HG03571 (cell line): ENCODE data around the gene OGDH.
A peak's percentile ranks its signal among the peaks of the same experiment; 100 is the strongest.

Experiments
- ATAC-seq: cut with Tn5 transposase; IDR thresholded peaks from one replicate; pipeline ENCODE4 v1.9.1; 2021; ENCODE audit not compliant: unreplicated experiment

The OGDH gene

DNA sequence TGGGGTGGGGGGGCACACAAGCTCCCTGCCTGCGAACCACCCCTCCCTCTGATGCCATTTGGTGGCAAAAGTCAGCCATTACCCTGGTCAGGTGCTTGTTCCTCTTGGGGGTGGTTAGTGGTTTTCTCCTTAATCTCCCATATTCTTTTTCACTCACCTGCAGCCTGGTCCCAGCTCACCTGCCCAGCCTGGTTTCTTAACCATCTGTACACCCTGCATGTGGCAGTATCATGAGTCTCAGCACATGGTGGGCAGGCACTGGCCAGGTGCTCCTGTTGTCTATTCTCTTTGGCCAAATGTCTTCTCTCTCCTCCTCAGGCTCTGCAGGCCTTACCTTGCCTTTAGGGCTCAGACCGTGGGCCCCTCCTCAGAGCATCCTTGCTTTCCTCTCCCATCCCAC is 30.5 kb downstream of the OGDH start:
- ATAC-seq = no peak

DNA sequence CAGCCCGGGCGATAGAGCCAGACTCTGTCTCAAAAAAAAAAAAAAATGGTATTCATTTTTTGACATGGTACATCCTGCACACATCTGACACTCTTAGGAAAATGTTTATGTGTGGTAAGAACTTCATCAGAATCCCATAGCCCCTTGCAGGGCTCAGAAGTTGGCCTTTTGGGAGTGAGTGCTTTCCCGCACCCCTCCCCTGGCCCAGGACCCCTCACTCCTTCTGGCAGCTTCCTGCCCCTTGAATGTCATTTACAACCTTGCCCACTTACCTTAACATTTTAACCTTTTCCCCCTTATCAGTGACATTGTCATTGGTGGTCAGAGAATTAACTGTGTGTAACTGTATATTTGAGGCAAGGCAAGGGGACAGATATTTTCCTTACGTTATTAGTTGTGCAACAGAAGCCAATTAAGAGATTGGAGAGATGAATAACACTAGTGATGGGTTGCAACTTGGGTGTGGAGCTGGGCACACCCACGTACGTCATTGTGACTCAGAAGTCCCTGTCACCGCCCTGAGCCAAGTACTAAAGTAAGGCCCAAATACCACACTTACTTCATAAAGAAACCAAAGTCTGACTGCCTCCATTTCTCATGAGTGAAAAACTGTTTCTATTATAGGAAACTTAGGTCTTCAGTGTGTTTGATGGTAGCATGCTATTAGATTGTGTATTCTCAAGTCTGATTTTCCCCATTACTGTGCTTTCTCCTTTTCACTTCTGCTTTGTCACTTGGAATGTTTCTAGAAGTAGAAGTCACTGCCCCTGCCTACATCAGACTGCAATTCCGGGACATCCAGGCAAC is 31.6 kb downstream of the OGDH start:
- peak; percentile 40 for ATAC-seq

DNA sequence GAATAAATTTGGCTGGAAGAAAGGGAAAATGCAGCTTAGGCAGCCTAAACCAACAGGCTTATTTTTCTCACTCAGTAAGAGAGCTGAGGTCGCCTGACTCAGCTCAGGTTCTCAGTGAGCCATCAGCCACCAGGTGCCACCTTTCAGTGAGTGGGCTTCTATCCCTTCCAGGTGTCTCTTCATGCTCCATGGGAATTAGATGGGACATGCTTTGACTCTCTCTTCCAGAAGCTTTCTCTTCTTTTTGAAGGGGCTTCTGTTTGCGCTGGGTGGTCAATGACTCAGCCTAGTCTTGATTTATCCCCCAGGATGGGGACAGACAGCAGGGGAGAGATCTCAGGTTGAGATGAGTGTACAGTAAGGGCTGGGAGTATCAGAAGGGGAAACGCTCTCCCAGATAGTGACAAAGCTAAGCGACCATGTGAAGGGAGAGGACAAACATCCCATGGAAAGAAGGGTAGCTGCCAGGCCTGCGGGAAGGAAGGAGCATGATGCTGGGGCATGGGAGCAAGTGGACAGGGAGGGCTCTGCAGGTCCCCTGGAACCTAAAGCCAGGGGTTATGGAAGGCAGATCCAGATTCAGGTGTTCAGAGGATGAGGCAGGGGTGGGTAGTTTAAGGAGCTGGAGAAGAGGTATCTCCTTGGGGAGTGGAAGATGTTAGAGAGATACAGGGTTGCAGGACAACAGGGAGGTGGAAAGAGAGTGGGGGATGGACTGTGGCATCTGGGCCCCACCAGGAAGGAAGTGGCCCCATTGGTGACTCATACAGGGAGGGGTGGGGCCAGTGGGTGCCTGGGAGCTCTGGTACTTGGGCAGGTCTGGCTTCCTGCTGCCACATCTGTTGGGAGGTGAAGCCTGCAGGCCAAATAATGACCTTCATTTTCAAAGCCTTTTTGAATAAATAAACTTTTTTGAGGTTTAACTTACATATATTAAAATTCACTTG is 32.5 kb downstream of the OGDH start:
- ATAC-seq = peak; percentile 82

DNA sequence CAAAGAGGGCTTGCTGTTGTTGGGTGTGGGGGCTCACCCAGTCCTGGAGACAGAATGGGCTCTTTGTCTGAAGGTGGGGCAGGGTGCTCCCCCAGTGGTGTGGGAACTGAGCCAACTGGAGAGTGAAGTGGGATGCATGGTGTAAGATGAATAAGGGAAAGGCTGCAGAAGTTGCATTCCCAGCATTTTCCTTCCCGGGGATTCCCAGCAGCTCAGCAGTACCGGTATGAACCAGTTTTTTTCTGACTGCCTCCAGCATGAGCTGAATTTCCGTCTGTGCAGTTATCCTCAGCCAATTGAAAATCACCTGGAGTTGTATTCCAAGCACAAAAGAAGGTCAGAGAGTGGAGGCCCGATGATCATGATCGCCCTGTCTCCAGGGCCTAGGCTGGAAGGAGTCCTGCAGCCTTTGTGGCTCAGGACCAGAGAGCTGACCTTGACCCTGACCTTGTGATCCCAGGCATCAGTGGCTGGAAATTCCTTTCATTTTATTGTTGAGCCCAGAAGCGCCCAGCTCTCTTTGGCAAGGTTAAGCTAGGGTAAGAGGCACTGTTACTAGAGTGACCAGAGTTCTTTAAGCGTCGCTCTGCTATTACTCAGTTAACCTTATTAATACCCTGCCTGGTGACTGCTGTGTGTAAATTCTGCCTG is 33.4 kb downstream of the OGDH start:
- no peak for ATAC-seq

DNA sequence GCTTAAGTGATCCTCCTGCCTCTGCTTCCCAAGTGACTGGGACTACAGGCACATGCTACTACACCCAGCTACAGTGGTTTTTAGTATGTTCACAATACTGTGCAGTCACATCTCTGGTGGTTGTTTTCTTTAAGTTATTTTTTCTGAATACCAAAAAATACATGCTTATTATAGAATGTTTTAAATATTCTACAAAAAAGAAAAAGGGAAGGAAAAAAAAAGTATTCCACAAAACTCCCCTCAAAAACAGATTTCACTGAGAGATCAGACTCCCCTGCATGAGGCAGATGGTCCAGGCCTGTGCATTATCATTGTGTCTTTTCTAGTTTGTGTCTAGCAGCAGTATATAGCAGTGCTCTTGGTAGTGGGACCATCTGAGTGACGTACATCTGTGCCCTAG is 36.8 kb downstream of the OGDH start:
- ATAC-seq = no peak

DNA sequence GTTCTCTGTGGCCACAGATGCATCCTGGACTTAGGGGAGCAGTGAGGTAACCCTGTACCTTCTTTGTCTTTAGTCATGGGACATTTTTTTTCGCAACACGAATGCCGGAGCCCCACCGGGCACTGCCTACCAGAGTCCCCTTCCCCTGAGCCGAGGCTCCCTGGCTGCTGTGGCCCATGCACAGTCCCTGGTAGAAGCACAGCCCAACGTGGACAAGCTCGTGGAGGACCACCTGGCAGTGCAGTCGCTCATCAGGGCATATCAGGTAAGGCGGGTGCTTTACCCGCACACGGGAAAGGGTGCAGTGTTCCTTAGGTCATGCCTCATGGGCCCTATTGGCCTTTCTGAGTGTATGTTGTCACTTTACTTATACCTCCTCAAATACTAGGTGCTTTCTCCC is 38.8 kb downstream of the OGDH start:
- no peak for ATAC-seq

DNA sequence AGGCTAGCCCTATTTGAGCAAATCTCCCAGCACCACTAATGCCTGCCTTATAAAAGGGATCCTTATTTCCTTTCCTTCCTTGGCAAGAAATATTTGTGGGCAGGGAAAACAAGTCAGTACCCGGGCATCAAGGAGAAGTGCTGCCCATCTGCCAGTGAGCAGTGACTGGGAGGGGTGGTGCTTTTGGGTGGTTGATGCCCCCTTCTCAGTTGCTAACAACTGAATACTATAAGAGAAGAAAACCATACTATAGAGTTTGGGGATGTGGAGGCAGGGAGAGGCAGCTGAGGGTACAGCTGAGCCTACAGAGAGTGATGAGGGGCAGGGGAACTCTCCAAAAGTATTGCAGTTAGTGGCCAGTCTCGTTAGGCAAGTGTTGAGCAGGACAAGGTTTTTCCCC is 39.3 kb downstream of the OGDH start:
- no peak for ATAC-seq

DNA sequence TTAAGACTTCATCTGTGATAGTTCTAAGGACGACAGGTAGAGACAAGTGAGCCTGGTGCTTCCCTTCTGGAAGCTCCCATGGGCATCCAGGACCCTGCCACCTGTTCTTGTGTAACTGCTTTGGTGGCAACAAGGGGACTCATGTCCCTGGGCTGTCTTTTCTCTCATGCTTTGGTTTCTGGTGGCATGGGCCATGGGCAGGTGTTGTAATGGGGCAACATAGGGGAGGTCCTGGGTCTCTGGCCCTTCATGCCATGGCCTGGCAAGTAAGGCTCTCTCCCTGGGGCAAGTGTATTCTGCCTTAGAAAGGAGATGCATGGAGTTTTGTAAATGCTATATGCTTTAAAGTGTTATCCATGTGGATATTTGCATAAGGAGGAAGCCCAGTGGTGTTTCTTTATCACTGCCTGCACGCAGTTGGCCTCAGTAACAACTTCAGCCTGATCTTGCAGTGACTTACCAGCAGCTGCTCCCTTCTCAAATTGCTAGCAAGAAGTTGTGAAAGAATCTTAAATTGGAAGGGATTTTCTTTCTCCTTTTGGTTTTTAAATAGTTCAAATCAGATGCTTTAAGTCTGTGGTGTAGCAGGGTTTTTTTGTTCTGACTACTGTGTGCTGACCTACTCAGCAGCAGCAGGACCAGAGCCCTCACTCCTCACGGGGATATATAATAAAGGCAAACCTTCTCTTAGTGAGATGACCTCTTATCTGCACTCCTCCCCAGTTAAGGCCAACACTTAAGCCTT is 39.9 kb downstream of the OGDH start:
- ATAC-seq = no peak

DNA sequence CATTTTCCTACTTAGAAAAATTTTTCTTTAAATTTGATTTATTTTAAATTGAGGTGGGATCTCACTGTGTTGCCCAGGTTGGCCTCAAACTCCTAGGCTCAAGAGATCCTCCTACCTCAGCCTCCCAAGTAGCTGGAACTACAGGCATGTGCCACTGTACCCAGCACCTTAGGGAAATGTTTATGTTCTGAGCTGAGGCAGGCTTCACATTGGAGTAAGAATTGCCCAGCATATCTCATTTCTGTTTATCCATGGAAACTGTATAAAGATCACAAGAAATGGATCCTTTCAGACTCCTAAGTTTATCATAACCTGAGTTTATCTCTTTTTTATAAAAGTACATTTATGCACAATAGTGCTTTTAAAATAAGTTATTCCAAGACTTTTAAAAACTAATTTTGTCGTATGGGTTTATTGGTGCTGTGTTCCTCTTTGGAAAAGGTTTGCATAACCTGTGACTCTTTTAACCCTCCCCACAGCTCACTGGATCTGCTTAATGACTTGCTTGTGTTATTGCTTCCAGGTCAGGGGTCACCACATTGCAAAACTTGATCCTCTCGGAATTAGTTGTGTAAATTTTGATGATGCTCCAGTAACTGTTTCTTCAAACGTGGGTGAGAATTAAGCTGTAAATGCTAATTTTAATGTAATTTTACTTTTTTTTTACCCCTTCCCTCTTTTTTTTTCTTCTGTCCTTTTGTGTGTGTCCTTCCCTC is 40.7 kb downstream of the OGDH start:
- no peak for ATAC-seq

DNA sequence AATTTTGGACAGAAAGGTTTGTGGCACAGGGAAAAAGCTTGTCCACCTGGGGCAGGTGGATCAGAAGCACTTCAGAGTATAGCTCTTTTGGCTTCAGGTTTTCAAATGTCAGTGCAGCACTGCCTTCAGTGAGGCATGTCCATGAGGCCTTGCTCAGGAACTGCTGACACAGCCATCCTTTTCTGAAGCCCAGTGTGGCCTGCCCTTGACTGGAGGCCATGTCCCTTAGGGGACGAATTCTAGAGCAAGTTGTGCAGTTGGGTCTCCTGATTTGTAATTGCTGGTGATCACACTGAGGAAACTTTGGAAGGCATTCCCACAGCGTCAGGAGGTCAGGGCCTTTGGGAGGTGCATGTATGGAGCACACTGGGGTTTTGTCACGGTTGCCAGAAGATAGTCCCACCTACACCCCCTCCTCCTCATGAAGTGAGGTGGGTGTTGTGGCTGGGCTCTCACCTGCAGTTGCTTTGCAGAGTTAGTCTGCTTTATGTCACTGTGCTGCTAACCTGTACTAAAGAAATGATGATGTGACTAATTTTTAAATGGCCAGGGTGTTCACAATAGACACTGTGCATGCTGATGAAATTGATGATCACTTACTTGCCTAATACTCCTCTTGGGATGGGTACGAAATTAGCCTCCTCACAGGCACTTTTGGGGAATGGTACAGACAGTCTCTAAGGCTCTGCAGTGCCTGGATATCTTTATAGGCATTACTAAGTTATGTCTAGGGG is 41.7 kb downstream of the OGDH start:
- no peak for ATAC-seq

DNA sequence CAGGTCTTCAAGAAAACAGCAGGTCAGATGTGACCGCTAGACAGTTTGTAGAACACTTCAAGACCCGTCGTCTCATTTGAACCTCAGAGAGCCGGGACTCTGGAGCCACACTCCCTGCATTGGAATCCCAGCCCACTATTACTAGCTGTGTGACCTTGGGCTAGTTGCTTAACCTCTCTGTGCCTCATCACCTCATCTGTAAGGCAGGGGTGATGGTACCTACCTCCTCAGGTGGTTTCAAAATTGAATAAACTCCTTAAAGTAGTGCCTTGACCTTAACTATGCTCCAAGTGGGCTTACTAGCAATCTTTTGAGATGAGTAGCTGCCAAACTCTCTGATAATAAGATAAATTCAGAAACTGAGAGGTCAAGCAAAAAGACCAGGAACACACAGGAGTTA is 43.8 kb downstream of the OGDH start:
- ATAC-seq = no peak

DNA sequence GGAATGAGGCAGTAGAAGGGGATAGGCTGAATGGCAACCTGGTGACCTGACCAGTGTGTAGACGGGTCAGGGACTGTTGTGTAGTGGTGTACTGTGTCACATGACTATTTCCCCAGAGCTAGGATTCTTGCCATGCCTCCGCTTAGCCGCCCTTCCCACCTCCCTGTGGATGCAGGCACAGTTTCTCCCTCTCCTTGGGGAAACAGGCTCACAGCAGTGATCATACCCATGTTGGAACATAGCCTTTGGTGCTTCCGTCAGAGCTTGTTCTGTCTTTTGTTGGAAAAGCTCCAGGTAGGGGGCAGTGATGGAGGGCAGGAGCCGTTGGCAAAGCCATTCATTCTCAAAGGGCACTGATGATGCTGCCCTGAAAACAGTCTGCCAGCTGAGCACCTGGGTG is 44.3 kb downstream of the OGDH start:
- no peak for ATAC-seq

DNA sequence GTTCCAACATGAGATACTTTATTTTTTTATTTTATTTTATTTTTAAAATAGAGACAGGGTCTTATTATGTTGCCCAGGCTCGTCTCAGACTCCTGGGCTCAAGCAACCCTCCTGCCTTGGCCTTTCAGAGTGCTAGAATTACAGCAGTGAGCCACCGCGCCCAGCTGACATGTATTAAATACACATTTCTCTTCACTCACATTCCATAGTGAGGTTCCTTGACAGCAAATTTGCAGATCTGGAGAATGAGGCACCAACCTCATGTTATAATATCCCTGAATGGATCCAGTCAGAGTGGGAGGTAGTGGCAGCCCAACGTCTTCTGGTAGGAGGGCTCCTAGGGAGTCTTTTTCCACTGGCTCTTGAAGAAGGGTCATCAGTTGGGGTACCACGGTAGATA is 46.1 kb downstream of the OGDH start:
- no peak for ATAC-seq

DNA sequence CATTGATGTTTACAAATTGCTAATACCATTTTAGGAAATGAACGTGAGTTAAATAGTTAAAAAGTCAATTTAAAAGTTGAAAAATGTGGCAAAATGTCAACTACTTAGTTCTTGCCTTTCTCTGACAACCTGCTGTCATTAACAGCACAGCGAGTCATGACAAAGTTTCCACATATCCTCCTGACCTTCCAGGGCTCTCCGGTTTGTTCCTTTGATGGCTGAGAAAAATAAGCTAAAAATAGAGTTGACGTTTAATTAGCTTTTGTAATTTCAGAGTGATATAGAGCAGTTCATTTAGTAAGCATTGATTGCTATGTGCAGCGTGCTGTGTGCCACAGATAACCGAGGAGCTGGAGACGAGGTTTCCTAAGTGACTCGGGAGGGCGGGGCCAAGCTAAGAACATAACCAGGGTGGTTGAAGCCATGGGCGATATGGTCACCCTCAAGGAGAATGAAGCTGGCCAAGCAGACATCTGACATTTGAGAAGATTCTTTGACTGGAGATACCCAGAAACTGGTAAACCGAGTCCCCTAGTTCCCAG is 47.9 kb downstream of the OGDH start:
- no peak for ATAC-seq

DNA sequence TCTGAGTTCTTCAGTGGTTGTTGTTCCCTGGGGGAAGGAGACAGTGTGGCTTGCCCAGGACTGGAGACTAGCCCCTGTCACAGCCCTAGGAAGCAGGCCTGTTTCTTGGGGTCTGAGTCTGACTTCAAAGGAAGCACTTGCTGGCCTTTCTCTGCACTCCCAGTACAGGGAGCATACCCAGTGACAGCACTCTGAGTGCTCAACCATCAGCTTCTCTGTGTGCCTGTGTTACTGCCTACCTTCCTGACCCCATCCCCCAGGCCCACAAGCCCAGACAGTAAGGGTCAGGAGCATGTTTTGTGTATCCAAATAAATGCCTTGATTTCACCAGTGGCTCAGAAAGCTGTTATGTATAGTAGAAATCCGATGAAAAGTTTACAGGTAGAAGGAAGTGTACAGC is 48.9 kb downstream of the OGDH start:
- ATAC-seq = no peak

DNA sequence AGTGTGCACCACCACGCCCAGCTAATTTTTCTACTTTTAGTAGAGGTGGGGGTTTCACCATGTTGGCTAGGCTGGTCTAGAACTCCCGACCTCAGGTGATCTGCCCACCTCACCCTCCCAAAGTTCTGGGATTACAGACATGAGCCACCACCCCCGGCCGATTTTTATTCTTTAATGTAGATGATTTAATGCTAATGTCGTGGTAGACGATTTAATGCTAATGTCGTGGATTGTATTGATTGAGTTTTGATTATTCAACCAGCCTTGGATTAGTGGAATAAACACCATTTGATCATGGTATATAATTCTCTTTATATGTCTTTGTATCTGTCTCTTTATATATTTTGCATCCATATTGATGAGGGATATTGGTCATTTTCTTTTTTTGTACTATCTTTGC is 52.6 kb downstream of the OGDH start:
- ATAC-seq = no peak

DNA sequence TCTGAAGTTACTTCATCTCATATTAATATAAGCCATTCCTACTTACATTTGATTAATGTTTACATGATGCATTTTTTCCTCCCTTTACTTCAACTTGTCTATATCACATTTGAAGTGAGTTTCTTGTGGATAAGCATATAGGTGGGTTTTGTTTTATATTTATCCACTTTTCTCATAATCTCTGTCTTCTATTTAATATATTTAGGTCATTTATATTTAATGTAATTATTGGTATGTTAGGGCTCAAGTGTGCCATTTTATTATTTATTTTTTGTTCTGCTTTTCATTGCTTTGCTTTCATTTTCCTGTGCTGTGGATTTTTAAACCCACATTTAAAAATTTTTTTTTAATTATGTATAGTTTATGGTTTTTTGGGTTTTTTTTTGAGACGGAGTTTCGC is 54.8 kb downstream of the OGDH start:
- no peak for ATAC-seq

DNA sequence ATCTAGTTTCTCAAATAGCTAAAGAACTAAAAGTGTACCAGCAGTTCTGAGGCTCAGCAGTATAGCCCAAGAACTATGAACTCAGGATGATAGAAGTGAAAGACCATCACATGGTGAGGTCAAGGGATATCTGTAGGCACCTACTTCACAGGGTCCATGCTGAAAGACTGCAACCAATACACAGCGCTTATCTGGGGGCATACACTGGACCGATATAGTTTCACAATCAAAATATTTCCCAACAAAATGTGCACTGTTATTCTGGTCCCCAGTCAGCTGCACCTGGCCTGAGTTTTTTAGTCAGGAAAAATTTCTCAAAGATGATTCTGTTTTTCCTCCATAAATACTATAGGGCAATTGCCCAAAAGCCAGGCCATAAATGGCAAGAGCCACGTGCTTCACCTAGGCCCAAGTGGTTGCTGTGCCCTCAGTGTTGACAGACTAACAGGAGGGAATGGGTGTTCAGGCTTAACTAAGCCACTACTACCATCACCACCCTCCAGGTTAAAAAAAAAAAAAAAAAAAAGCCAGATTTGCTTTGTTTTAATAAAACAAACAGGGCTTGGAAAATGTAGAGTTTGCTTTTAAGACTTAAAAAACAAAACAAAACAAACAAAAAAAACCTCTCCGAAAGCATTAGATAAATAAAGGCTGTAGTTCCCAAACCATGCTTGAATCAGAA is 58.5 kb downstream of the OGDH start:
- no peak for ATAC-seq
